ENCODE data around the gene TRMO.

The TRMO gene

GRCh38 chr9:97935276-97935675 is 13.0 kb upstream of the TRMO start:
- Histone ChIP-seq H3K4me3 (ENCODE audit: low read depth, low read length) (no peak overlapping the region), H3K36me3 (ENCODE audit: control insufficient read depth in 2 of 2, insufficient read depth in 1 of 2, low read length in 2 of 2) (no peaks in the 10 kb centered on the region), H3K9me3 (ENCODE audit: control insufficient read depth, insufficient read depth, low read depth, low read length) (no peaks in the 10 kb centered on the region), H3K4me1 (ENCODE audit: control insufficient read depth, insufficient read depth, low read length) (no peaks in the 10 kb centered on the region), H3K27ac (ENCODE audit: extremely low read depth, low read depth, low read length) (no peak overlapping the region)
- ChIA-PET POLR2A (no interaction called here), CTCF (interaction anchor here (0.7 to 2.1 kb wide), 2 partner anchors 12 to 130 kb away, joined by 3 to 13 read pairs; partner anchors contain the start of gene TRMO)
- TF ChIP-seq ZNF146 (tag by site-specific recombination; IDR thresholded peaks at IDR 0.05), result no peak
- TF ChIP-seq, protein P1, sequence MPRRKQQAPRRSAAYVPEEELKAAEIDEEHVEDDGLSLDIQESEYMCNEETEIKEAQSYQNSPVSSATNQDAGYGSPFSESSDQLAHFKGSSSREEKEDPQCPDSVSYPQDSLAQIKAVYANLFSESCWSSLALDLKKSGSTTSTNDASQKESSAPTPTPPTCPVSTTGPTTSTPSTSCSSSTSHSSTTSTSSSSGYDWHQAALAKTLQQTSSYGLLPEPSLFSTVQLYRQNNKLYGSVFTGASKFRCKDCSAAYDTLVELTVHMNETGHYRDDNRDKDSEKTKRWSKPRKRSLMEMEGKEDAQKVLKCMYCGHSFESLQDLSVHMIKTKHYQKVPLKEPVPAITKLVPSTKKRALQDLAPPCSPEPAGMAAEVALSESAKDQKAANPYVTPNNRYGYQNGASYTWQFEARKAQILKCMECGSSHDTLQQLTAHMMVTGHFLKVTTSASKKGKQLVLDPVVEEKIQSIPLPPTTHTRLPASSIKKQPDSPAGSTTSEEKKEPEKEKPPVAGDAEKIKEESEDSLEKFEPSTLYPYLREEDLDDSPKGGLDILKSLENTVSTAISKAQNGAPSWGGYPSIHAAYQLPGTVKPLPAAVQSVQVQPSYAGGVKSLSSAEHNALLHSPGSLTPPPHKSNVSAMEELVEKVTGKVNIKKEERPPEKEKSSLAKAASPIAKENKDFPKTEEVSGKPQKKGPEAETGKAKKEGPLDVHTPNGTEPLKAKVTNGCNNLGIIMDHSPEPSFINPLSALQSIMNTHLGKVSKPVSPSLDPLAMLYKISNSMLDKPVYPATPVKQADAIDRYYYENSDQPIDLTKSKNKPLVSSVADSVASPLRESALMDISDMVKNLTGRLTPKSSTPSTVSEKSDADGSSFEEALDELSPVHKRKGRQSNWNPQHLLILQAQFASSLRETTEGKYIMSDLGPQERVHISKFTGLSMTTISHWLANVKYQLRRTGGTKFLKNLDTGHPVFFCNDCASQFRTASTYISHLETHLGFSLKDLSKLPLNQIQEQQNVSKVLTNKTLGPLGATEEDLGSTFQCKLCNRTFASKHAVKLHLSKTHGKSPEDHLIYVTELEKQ (tag by site-specific recombination; IDR thresholded peaks at IDR 0.05; ENCODE audit: borderline replicate concordance), result no peak
- TF ChIP-seq BCL11B (tag by site-specific recombination; IDR thresholded peaks at IDR 0.05; ENCODE audit: low read depth), result no peak

GRCh38 chr9:97934321-97935115 is 12.2 kb upstream of the TRMO start:
- H3K27ac ChIP-seq (ENCODE audit: extremely low read depth, low read depth, low read length), result no peak overlapping the region
- H3K36me3 ChIP-seq (ENCODE audit: control insufficient read depth in 2 of 2, insufficient read depth in 1 of 2, low read length in 2 of 2), result no peaks in the 10 kb centered on the region
- ChIA-PET CTCF (interaction anchor here (2.1 kb wide), 1 partner anchor 11 kb away, joined by 13 read pairs; the partner anchor contains the start of gene TRMO), POLR2A (no interaction called here)
- H3K4me1 ChIP-seq (ENCODE audit: control insufficient read depth, insufficient read depth, low read length), result no peaks in the 10 kb centered on the region
- no peaks in the 10 kb centered on the region for H3K9me3 ChIP-seq (ENCODE audit: control insufficient read depth, insufficient read depth, low read depth, low read length)
- no peak overlapping the region for H3K4me3 ChIP-seq (ENCODE audit: low read depth, low read length)
- TF ChIP-seq ZNF629 (tag by site-specific recombination; IDR thresholded peaks at IDR 0.05) (no peak), ZNF112 (tag by site-specific recombination; IDR thresholded peaks at IDR 0.05) (no peak), ZNF843 (tag by site-specific recombination; IDR thresholded peaks at IDR 0.05) (no peak), ZNF433 (tag by site-specific recombination; IDR thresholded peaks at IDR 0.05; ENCODE audit: low read depth) (no peak), ZNF292 (tag by site-specific recombination; IDR thresholded peaks at IDR 0.05; ENCODE audit: borderline replicate concordance, low read depth) (no peak), HOXA7 (CRISPR knock-in tag; IDR thresholded peaks at IDR 0.05; ENCODE audit: borderline replicate concordance) (no peak), ZNF48 (tag by site-specific recombination; IDR thresholded peaks at IDR 0.05) (no peak), ZNF10 (tag by site-specific recombination; IDR thresholded peaks at IDR 0.05) (no peak), ZNF654 (tag by site-specific recombination; IDR thresholded peaks at IDR 0.05; ENCODE audit: low read depth) (no peak), ZNF664 (tag by site-specific recombination; IDR thresholded peaks at IDR 0.05) (no peak), ZBTB20 (tag by site-specific recombination; IDR thresholded peaks at IDR 0.05) (0 out of 2 replicates have a peak, but pooled peaks have one; percentile 17), ZNF776 (tag by site-specific recombination; IDR thresholded peaks at IDR 0.05; ENCODE audit: borderline replicate concordance) (no peak), MZF1 (tag by site-specific recombination; IDR thresholded peaks at IDR 0.05; ENCODE audit: borderline replicate concordance) (no peak), ZNF830 (tag by site-specific recombination; IDR thresholded peaks at IDR 0.05; ENCODE audit: low read depth) (no peak), ZNF175 (tag by site-specific recombination; IDR thresholded peaks at IDR 0.05) (no peak), ZIC2 (tag by site-specific recombination; IDR thresholded peaks at IDR 0.05) (0 out of 2 replicates have a peak, but pooled peaks have one; percentile 27), ZNF777 (tag by site-specific recombination; IDR thresholded peaks at IDR 0.05; ENCODE audit: borderline replicate concordance) (no peak), ZNF626 (tag by site-specific recombination; IDR thresholded peaks at IDR 0.05) (no peak), SETDB1 (IDR thresholded peaks at IDR 0.05; ENCODE audit: insufficient read length, low read length) (no peak), ZNF2 (tag by site-specific recombination; IDR thresholded peaks at IDR 0.05) (no peak)
- TF ChIP-seq, protein P2, sequence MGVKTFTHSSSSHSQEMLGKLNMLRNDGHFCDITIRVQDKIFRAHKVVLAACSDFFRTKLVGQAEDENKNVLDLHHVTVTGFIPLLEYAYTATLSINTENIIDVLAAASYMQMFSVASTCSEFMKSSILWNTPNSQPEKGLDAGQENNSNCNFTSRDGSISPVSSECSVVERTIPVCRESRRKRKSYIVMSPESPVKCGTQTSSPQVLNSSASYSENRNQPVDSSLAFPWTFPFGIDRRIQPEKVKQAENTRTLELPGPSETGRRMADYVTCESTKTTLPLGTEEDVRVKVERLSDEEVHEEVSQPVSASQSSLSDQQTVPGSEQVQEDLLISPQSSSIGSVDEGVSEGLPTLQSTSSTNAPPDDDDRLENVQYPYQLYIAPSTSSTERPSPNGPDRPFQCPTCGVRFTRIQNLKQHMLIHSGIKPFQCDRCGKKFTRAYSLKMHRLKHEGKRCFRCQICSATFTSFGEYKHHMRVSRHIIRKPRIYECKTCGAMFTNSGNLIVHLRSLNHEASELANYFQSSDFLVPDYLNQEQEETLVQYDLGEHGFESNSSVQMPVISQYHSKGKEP (tag by site-specific recombination; IDR thresholded peaks at IDR 0.05), result peak; percentile 56; the same call in 1 of the 2 replicates
- TF ChIP-seq, protein P3, sequence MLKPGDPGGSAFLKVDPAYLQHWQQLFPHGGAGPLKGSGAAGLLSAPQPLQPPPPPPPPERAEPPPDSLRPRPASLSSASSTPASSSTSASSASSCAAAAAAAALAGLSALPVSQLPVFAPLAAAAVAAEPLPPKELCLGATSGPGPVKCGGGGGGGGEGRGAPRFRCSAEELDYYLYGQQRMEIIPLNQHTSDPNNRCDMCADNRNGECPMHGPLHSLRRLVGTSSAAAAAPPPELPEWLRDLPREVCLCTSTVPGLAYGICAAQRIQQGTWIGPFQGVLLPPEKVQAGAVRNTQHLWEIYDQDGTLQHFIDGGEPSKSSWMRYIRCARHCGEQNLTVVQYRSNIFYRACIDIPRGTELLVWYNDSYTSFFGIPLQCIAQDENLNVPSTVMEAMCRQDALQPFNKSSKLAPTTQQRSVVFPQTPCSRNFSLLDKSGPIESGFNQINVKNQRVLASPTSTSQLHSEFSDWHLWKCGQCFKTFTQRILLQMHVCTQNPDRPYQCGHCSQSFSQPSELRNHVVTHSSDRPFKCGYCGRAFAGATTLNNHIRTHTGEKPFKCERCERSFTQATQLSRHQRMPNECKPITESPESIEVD (tag by site-specific recombination; IDR thresholded peaks at IDR 0.05), result no peak
- TF ChIP-seq, protein P4, sequence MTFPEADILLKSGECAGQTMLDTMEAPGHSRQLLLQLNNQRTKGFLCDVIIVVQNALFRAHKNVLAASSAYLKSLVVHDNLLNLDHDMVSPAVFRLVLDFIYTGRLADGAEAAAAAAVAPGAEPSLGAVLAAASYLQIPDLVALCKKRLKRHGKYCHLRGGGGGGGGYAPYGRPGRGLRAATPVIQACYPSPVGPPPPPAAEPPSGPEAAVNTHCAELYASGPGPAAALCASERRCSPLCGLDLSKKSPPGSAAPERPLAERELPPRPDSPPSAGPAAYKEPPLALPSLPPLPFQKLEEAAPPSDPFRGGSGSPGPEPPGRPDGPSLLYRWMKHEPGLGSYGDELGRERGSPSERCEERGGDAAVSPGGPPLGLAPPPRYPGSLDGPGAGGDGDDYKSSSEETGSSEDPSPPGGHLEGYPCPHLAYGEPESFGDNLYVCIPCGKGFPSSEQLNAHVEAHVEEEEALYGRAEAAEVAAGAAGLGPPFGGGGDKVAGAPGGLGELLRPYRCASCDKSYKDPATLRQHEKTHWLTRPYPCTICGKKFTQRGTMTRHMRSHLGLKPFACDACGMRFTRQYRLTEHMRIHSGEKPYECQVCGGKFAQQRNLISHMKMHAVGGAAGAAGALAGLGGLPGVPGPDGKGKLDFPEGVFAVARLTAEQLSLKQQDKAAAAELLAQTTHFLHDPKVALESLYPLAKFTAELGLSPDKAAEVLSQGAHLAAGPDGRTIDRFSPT (tag by site-specific recombination; IDR thresholded peaks at IDR 0.05), result no peak

Measured in HEK293 (cell line).